ENCODE results near the gene HK3.

The HK3 gene

DNA sequence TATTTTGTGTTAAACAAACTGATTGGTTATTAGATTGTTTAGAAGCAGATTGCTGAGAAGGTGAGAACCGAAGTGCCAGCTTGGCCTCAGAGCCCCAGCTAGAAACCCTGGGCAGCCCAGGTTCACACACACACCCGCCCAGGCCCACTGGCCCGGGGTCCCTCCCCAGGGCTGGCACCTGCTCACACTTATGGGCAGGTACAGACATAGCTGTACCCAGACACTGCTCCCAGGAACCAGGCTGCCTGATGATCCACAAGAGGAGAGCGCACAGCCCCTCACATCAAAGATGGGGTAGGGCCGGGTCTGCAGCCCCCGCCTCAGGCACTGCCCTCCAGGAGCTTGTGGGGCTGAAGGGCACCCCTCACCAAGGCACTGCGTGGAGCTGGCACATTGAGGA, 33.2 kb downstream of the HK3 start:
- no peaks in the 10 kb centered on the region for H3K9me3 ChIP-seq (ENCODE audit: severe bottlenecking)
- DNase-seq = no peak
- no peak overlapping the region for H3K4me3 ChIP-seq (ENCODE audit: low read depth, low read length)
- no peak overlapping the region for H3K27ac ChIP-seq
- H3K36me3 ChIP-seq = no peaks in the 10 kb centered on the region
- H3K27me3 ChIP-seq (ENCODE audit: insufficient read depth, low read depth, severe bottlenecking) = no peaks in the 10 kb centered on the region
- TF ChIP-seq, protein P1, sequence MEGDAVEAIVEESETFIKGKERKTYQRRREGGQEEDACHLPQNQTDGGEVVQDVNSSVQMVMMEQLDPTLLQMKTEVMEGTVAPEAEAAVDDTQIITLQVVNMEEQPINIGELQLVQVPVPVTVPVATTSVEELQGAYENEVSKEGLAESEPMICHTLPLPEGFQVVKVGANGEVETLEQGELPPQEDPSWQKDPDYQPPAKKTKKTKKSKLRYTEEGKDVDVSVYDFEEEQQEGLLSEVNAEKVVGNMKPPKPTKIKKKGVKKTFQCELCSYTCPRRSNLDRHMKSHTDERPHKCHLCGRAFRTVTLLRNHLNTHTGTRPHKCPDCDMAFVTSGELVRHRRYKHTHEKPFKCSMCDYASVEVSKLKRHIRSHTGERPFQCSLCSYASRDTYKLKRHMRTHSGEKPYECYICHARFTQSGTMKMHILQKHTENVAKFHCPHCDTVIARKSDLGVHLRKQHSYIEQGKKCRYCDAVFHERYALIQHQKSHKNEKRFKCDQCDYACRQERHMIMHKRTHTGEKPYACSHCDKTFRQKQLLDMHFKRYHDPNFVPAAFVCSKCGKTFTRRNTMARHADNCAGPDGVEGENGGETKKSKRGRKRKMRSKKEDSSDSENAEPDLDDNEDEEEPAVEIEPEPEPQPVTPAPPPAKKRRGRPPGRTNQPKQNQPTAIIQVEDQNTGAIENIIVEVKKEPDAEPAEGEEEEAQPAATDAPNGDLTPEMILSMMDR (IDR thresholded peaks at IDR 0.05; ENCODE audit: low read depth, low read length) = no peak

DNA sequence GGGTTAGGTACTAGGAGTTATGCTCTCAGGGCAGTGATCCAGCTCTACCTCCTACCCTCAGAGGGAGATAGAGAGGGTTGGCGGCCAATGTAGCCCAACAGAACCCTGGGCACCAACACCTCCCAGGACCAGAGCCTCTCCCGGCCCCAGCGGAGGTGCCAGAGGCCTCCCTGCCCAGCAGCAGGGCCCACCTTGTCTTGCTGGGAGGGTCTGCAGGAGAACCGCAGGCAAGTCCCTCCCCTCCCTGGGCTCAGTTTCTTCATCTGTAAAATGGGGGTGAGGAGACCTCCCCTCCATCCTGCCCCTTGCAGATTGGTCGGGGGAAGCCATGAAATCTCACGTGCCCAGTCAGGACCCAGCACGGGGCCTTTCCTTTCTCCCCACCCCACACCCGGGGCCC, 34.4 kb downstream of the HK3 start:
- H3K4me3 ChIP-seq (ENCODE audit: low read depth, low read length) = no peak overlapping the region
- no peaks in the 10 kb centered on the region for H3K36me3 ChIP-seq
- DNase-seq = no peak
- H3K27me3 ChIP-seq (ENCODE audit: insufficient read depth, low read depth, severe bottlenecking) = no peaks in the 10 kb centered on the region
- TF ChIP-seq, protein P1 (IDR thresholded peaks at IDR 0.05; ENCODE audit: low read depth, low read length) = no peak
- H3K9me3 ChIP-seq (ENCODE audit: severe bottlenecking) = no peaks in the 10 kb centered on the region
- H3K27ac ChIP-seq = no peak overlapping the region

DNA sequence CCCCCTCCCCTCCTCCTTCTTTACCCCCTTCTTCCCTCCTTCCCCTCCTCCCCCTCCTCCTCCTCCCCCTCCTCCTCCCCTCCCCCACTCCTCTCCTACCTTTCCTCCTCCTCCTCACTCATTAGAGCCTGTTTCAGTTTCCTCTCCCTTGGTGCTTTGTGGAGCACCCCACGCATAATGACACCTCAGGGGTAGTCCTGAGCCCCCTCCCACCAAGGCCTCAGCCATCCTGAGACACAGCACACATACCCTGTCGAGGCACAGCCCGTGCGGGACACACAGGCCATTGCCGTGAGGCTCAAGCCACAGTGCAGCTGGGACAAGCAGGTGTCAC, 35.4 kb downstream of the HK3 start:
- no peaks in the 10 kb centered on the region for H3K36me3 ChIP-seq
- H3K4me3 ChIP-seq (ENCODE audit: low read depth, low read length) = no peak overlapping the region
- H3K27ac ChIP-seq = no peak overlapping the region
- no peaks in the 10 kb centered on the region for H3K27me3 ChIP-seq (ENCODE audit: insufficient read depth, low read depth, severe bottlenecking)
- TF ChIP-seq, protein P1 (IDR thresholded peaks at IDR 0.05; ENCODE audit: low read depth, low read length) = no peak
- H3K9me3 ChIP-seq (ENCODE audit: severe bottlenecking) = no peaks in the 10 kb centered on the region
- DNase-seq = no peak

DNA sequence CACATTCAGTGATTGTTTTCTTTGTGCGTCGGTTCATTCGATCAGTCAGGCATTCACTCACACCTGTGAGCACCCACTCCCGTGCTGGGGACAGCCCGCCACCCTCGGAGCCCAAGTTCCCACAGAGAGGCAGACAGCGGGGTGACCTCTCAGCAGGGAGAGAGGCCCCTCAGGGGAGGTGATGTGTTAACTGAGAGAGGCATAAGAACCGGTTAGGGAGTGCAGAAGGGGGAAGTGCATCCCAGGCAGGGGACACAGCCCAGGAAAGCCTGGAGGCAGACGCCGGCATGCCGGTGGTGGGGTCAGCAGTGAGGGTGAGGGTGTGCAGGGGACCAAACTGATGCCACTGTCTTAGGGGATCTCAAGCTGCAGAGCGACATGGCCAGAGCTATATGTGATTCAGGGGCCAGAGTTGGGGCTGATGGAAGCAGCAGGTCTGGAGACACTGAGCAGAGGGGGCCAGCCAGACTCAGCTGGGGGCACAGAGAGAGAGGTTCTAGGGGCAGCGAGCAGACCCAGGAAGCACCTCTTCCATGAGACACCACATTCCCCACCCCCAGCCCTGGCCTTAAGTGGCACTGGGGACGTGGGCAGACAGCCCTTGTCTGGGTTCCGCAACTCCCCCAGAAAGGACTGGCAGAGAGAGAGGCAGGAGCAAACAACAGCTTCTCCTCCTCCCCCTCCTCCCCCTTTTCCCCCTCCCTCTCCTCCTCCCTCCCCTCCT, 35.9 kb downstream of the HK3 start:
- H3K36me3 ChIP-seq = no peaks in the 10 kb centered on the region
- H3K27me3 ChIP-seq (ENCODE audit: insufficient read depth, low read depth, severe bottlenecking) = no peaks in the 10 kb centered on the region
- no peak overlapping the region for H3K27ac ChIP-seq
- no peak overlapping the region for H3K4me3 ChIP-seq (ENCODE audit: low read depth, low read length)
- no peak for DNase-seq
- TF ChIP-seq, protein P1 (IDR thresholded peaks at IDR 0.05; ENCODE audit: low read depth, low read length) = no peak
- no peaks in the 10 kb centered on the region for H3K9me3 ChIP-seq (ENCODE audit: severe bottlenecking)

DNA sequence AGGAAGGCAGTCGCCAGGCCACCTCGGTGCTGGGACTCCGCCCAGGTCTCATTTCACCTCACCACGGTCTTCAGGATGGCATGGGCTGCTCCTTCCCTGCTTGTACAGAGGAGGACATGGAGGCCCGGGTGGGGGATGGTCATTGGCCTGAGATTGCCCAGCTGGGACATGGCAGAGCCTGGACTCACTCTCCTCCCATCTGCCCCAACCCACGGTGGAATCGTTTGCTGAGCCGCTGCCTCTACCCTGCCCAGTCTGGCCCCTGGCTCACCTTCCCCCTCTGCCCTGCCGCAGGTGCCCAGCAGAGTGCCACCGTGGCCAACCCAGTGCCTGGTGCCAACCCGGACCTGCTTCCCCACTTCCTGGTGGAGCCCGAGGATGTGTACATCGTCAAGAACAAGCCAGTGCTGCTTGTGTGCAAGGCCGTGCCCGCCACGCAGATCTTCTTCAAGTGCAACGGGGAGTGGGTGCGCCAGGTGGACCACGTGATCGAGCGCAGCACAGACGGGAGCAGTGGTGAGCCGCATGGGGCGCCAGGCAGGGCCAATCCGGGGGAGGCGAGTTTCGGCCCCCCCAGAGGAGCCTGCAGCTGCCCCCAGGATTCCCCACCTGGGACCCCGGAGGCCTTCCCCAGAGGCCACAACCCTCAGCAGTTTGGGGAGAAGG, 36.7 kb downstream of the HK3 start:
- no peak for DNase-seq
- no peaks in the 10 kb centered on the region for H3K36me3 ChIP-seq
- H3K27me3 ChIP-seq (ENCODE audit: insufficient read depth, low read depth, severe bottlenecking) = no peaks in the 10 kb centered on the region
- H3K4me3 ChIP-seq (ENCODE audit: low read depth, low read length) = no peak overlapping the region
- TF ChIP-seq, protein P1 (IDR thresholded peaks at IDR 0.05; ENCODE audit: low read depth, low read length) = no peak
- no peak overlapping the region for H3K27ac ChIP-seq
- no peaks in the 10 kb centered on the region for H3K9me3 ChIP-seq (ENCODE audit: severe bottlenecking)

All from WERI-Rb-1 (cell line).